ENCODE results near the gene FSHR. TPM values are rescaled to one million over a fixed set of nuclear protein-coding genes. Genes with fewer than 3 reads are reported as not detected.

The FSHR gene
- polyA plus RNA-seq, 1 donor (not counting 4 experiments of a cell fraction or from before 2014, with no cell fraction given): not detected

GRCh38 chr2:48978131-48978530 is 176.2 kb downstream of the FSHR start:
- Histone ChIP-seq H3K4me1 (ENCODE audit: control insufficient read depth, extremely low read depth, insufficient read depth, low read length) (no peaks in the 10 kb centered on the region), H3K27me3 (ENCODE audit: control insufficient read depth, extremely low read depth, insufficient read depth, low read length) (no peaks in the 10 kb centered on the region), H3K4me3 (ENCODE audit: control insufficient read depth in 2 of 3, extremely low read depth in 1 of 3, insufficient read depth in 2 of 3, low read depth in 1 of 3, low read length in 3 of 3) (no peak overlapping the region), H3K79me2 (ENCODE audit: control insufficient read depth, insufficient read depth, low read length) (no peaks in the 10 kb centered on the region), H4K20me1 (ENCODE audit: control insufficient read depth, extremely low read depth, insufficient read depth, low read length) (no peaks in the 10 kb centered on the region), H2AFZ (ENCODE audit: control insufficient read depth, low read length) (no peak overlapping the region), H3K36me3 (ENCODE audit: control insufficient read depth in 2 of 2, extremely low read depth in 1 of 2, insufficient read depth in 2 of 2, low read length in 2 of 2) (no peaks in the 10 kb centered on the region), H3K9me3 (ENCODE audit: control insufficient read depth, low read depth, low read length) (no peaks in the 10 kb centered on the region), H3K27ac (ENCODE audit: control insufficient read depth, insufficient read depth, low read length) (no peak overlapping the region), H3K9me1 (ENCODE audit: control insufficient read depth, extremely low read depth, insufficient read depth, low read length) (no peaks in the 10 kb centered on the region), H3K9ac (ENCODE audit: control insufficient read depth, extremely low read depth, insufficient read depth, low read length) (no peak overlapping the region), H3K4me2 (ENCODE audit: control insufficient read depth, extremely low read depth, insufficient read depth, low read depth, low read length) (no peak overlapping the region)
- TF ChIP-seq EZH2 (IDR thresholded peaks at IDR 0.05; ENCODE audit: low read length) (no peak), CTCF (optimal IDR thresholded peaks at IDR 0.05 in 1 of 3, IDR thresholded peaks at IDR 0.05 in 1 of 3, conservative IDR thresholded peaks at IDR 0.05 in 1 of 3; ENCODE audit: extremely low read depth in 1 of 3, insufficient read depth in 2 of 3, low read length in 3 of 3) (no peak)
- FAIRE-seq (no peak), DNase-seq (ENCODE audit: low read depth, low spot score) (no peak)
- dilution Hi-C loops (cut with MboI; ENCODE audit: extremely low pct_ligation_motif_present, low sequenced_read_pairs): no loop called here

- H4K20me1 ChIP-seq (ENCODE audit: control insufficient read depth, extremely low read depth, insufficient read depth, low read length): no peaks in the 10 kb centered on the region
- H3K27me3 ChIP-seq (ENCODE audit: control insufficient read depth, extremely low read depth, insufficient read depth, low read length): no peaks in the 10 kb centered on the region
- H3K36me3 ChIP-seq (ENCODE audit: control insufficient read depth in 2 of 2, extremely low read depth in 1 of 2, insufficient read depth in 2 of 2, low read length in 2 of 2): no peaks in the 10 kb centered on the region
- H3K4me2 ChIP-seq (ENCODE audit: control insufficient read depth, extremely low read depth, insufficient read depth, low read depth, low read length): no peak overlapping the region
- no peak overlapping the region for H3K27ac ChIP-seq (ENCODE audit: control insufficient read depth, insufficient read depth, low read length)
- TF ChIP-seq EZH2 (IDR thresholded peaks at IDR 0.05; ENCODE audit: low read length): no peak
- TF ChIP-seq CTCF (optimal IDR thresholded peaks at IDR 0.05 in 1 of 3, IDR thresholded peaks at IDR 0.05 in 1 of 3, conservative IDR thresholded peaks at IDR 0.05 in 1 of 3; ENCODE audit: extremely low read depth in 1 of 3, insufficient read depth in 2 of 3, low read length in 3 of 3): no peak
- FAIRE-seq: no peak
- no peaks in the 10 kb centered on the region for H3K9me3 ChIP-seq (ENCODE audit: control insufficient read depth, low read depth, low read length)
- H3K9me1 ChIP-seq (ENCODE audit: control insufficient read depth, extremely low read depth, insufficient read depth, low read length): no peaks in the 10 kb centered on the region
- H3K4me3 ChIP-seq (ENCODE audit: control insufficient read depth in 2 of 3, extremely low read depth in 1 of 3, insufficient read depth in 2 of 3, low read depth in 1 of 3, low read length in 3 of 3): no peak overlapping the region
- H3K79me2 ChIP-seq (ENCODE audit: control insufficient read depth, insufficient read depth, low read length): no peaks in the 10 kb centered on the region
- dilution Hi-C loops (cut with MboI; ENCODE audit: extremely low pct_ligation_motif_present, low sequenced_read_pairs): no loop called here
- H3K9ac ChIP-seq (ENCODE audit: control insufficient read depth, extremely low read depth, insufficient read depth, low read length): no peak overlapping the region
- no peak overlapping the region for H2AFZ ChIP-seq (ENCODE audit: control insufficient read depth, low read length)
- no peaks in the 10 kb centered on the region for H3K4me1 ChIP-seq (ENCODE audit: control insufficient read depth, extremely low read depth, insufficient read depth, low read length)
- DNase-seq (ENCODE audit: low read depth, low spot score): no peak
Measured at GRCh38 chr2:48971801-48972200, 182.5 kb downstream of the FSHR start.
